Vagina (tissue), 2 donors: ENCODE measurements around the gene RABL6. TPM values are rescaled to one million over a fixed set of nuclear protein-coding genes. Genes with fewer than 3 reads are reported as not detected.

ENCODE experiments used
- DNase-seq, 2 donors: peaks; one replicate each; pipeline ENCODE4 v3.0.0-alpha.2; 2017; ENCODE audit errors: extremely low spot score in 2 of 2
- H3K27ac ChIP-seq: fragments of 200-600 bp; sonication (generic); one replicate; pipeline ENCODE4 v1.5.1; 2019
- H3K27me3 ChIP-seq: fragments of 200-600 bp; sonication (generic); one replicate; pipeline ENCODE4 v1.5.1; 2019
- H3K36me3 ChIP-seq, 2 donors: fragments of 200-600 bp; sonication (generic); one replicate each; pipeline ENCODE4 v1.5.1; 2017 to 2019
- H3K4me1 ChIP-seq: fragments of 200-600 bp; sonication (generic); one replicate; pipeline ENCODE4 v1.5.1; 2019
- H3K4me3 ChIP-seq, 2 donors: fragments of 200-600 bp; sonication (generic); 1 replicate in 1 of 2; 2 replicates in 1 of 2; pipeline ENCODE4 v1.5.1; 2016 to 2019
- H3K9me3 ChIP-seq: fragments of 200-600 bp; sonication (generic); one replicate; pipeline ENCODE4 v1.5.1; 2019
- CTCF ChIP-seq, 3 experiments: fragments of 450-650 bp in 2 of 3; fragments of 200-600 bp in 1 of 3; sonication (generic) in 1 of 3; IDR thresholded peaks; one replicate each; pipeline ENCODE4 v1.5.1; 2017 to 2019; ENCODE audit warnings: antibody characterized with exemption in 3 of 3, mild to moderate bottlenecking in 2 of 3, moderate library complexity in 2 of 3
- POLR2A ChIP-seq, 2 donors: fragments of 450-650 bp; IDR thresholded peaks; one replicate each; pipeline ENCODE4 v1.6.1; 2017; ENCODE audit warnings: antibody characterized with exemption in 2 of 2, mild to moderate bottlenecking in 2 of 2, moderate library complexity in 2 of 2
- POLR2AphosphoS5 ChIP-seq, 2 donors: sonication (generic); formaldehyde crosslinking; IDR thresholded peaks; one replicate each; pipeline ENCODE4 v1.9.0; 2017; ENCODE audit warnings: antibody characterized with exemption in 2 of 2, mild to moderate bottlenecking in 2 of 2, low read depth in 1 of 2; ENCODE audit not compliant: insufficient read depth in 1 of 2
- intact Hi-C: fragments of 100-400 bp; cut with DNase I; formaldehyde crosslinking; loops from one replicate; pipeline ENCODE4 v1.15.1; 2023
- total RNA-seq: library from RNA; depleted of rRNA; stranded (reverse); fragments of >200 nt; gene quantifications from one replicate; pipeline ENCODE4 v1.2.3, GENCODE V29; 2016

The RABL6 gene
- total RNA-seq, 1 donor from 2014 or later: 31.7 TPM

- TF ChIP-seq CTCF (IDR thresholded peaks at IDR 0.05) (no peak), POLR2AphosphoS5 (IDR thresholded peaks at IDR 0.05; ENCODE audit: insufficient read depth in 1 of 2, low read depth in 1 of 2) (no peak), POLR2A (IDR thresholded peaks at IDR 0.05) (no peak)
- no peak overlapping the region for H3K4me3 ChIP-seq
- no peaks in the 10 kb centered on the region for H3K27me3 ChIP-seq
- no peak overlapping the region for H3K27ac ChIP-seq
- no peaks in the 10 kb centered on the region for H3K4me1 ChIP-seq
- DNase-seq: no peak
- intact Hi-C loops: no loop called here
- H3K36me3 ChIP-seq: no peaks in the 10 kb centered on the region
- H3K9me3 ChIP-seq: no peaks in the 10 kb centered on the region
Observed at GRCh38 chr9:136774416-136775045, 33.2 kb upstream of the RABL6 start.

GRCh38 chr9:136775191-136775590 lies 32.6 kb upstream of the RABL6 start:
- H3K9me3 ChIP-seq: no peaks in the 10 kb centered on the region
- no peak for DNase-seq
- no peak overlapping the region for H3K4me3 ChIP-seq
- TF ChIP-seq POLR2AphosphoS5 (IDR thresholded peaks at IDR 0.05; ENCODE audit: insufficient read depth in 1 of 2, low read depth in 1 of 2) (no peak), POLR2A (IDR thresholded peaks at IDR 0.05) (no peak), CTCF (IDR thresholded peaks at IDR 0.05) (no peak)
- intact Hi-C loops: no loop called here
- H3K27ac ChIP-seq: no peak overlapping the region
- H3K36me3 ChIP-seq: no peaks in the 10 kb centered on the region
- H3K27me3 ChIP-seq: no peaks in the 10 kb centered on the region
- no peaks in the 10 kb centered on the region for H3K4me1 ChIP-seq

GRCh38 chr9:136776947-136777346 lies 30.8 kb upstream of the RABL6 start:
- Histone ChIP-seq H3K9me3 (no peaks in the 10 kb centered on the region), H3K27ac (no peak overlapping the region), H3K4me1 (no peaks in the 10 kb centered on the region), H3K36me3 (no peaks in the 10 kb centered on the region), H3K27me3 (no peaks in the 10 kb centered on the region), H3K4me3 (no peak overlapping the region)
- intact Hi-C loops: no loop called here
- TF ChIP-seq CTCF (IDR thresholded peaks at IDR 0.05) (no peak), POLR2A (IDR thresholded peaks at IDR 0.05) (no peak), POLR2AphosphoS5 (IDR thresholded peaks at IDR 0.05; ENCODE audit: insufficient read depth in 1 of 2, low read depth in 1 of 2) (no peak)
- no peak for DNase-seq

- Histone ChIP-seq H3K27me3 (no peaks in the 10 kb centered on the region), H3K36me3 (no peaks in the 10 kb centered on the region), H3K9me3 (no peaks in the 10 kb centered on the region), H3K4me3 (no peak overlapping the region), H3K4me1 (no peaks in the 10 kb centered on the region), H3K27ac (no peak overlapping the region)
- TF ChIP-seq CTCF (IDR thresholded peaks at IDR 0.05): no peak
- TF ChIP-seq POLR2AphosphoS5 (IDR thresholded peaks at IDR 0.05; ENCODE audit: insufficient read depth in 1 of 2, low read depth in 1 of 2): no peak
- no peak for TF ChIP-seq POLR2A (IDR thresholded peaks at IDR 0.05)
- intact Hi-C loops: no loop called here
- DNase-seq: no peak
Observed at GRCh38 chr9:136777359-136777758, 30.4 kb upstream of the RABL6 start.

GRCh38 chr9:136779808-136780207 lies 27.9 kb upstream of the RABL6 start:
- DNase-seq: no peak
- TF ChIP-seq CTCF (IDR thresholded peaks at IDR 0.05) (no peak), POLR2AphosphoS5 (IDR thresholded peaks at IDR 0.05; ENCODE audit: insufficient read depth in 1 of 2, low read depth in 1 of 2) (no peak), POLR2A (IDR thresholded peaks at IDR 0.05) (no peak)
- Histone ChIP-seq H3K4me3 (no peak overlapping the region), H3K36me3 (no peaks in the 10 kb centered on the region), H3K9me3 (no peaks in the 10 kb centered on the region), H3K4me1 (no peaks in the 10 kb centered on the region), H3K27me3 (no peaks in the 10 kb centered on the region), H3K27ac (no peak overlapping the region)
- intact Hi-C loops: no loop called here
